Keratinocyte (primary cell): Measurements from ENCODE around the gene SLC51B. TPM values are rescaled to one million over a fixed set of nuclear protein-coding genes. Genes with fewer than 3 reads are reported as not detected.

Source experiments
- DNase-seq: peaks from one replicate; pipeline ENCODE4 v3.0.0-alpha.2; 2011; ENCODE audit warnings: low read depth, missing footprints, low spot score
- FAIRE-seq: peaks from 2 replicates; lab custom pipeline; 2011; peaks lifted over from hg19 to GRCh38; lab: Jason Lieb, UNC
- H2AFZ ChIP-seq: 2 replicates; pipeline ENCODE4 v1.6.0; 2012; ENCODE audit warnings: low read length, control low read depth, inconsistent platforms; ENCODE audit not compliant: control insufficient read depth
- H3K27ac ChIP-seq: 2 replicates; pipeline ENCODE4 v1.5.1; 2011; ENCODE audit warnings: low read length; ENCODE audit not compliant: control insufficient read depth, insufficient read depth
- H3K27me3 ChIP-seq: 3 replicates; pipeline ENCODE4 v1.6.0; 2011; ENCODE audit warnings: low read length; ENCODE audit not compliant: control insufficient read depth, insufficient read depth; ENCODE audit errors: extremely low read depth
- H3K36me3 ChIP-seq, 2 experiments: 2 replicates in 1 of 2; 3 replicates in 1 of 2; pipeline ENCODE4 v1.5.1; 2011; ENCODE audit warnings: low read length in 2 of 2, mild to moderate bottlenecking in 1 of 2; ENCODE audit not compliant: control insufficient read depth in 2 of 2, insufficient read depth in 2 of 2; ENCODE audit errors: extremely low read depth in 1 of 2
- H3K4me1 ChIP-seq: 3 replicates; pipeline ENCODE4 v1.5.1; 2011; ENCODE audit warnings: low read length; ENCODE audit not compliant: control insufficient read depth, insufficient read depth; ENCODE audit errors: extremely low read depth
- H3K4me2 ChIP-seq: 3 replicates; pipeline ENCODE4 v1.6.0; 2011; ENCODE audit warnings: low read depth, low read length; ENCODE audit not compliant: control insufficient read depth, insufficient read depth; ENCODE audit errors: extremely low read depth
- H3K4me3 ChIP-seq, 3 experiments: fragments of 200-600 bp in 1 of 3; sonication (generic) in 1 of 3; 2 replicates in 2 of 3; 3 replicates in 1 of 3; pipeline ENCODE4 v1.5.1; 2011 to 2016; ENCODE audit warnings: low read length in 3 of 3, mild to moderate bottlenecking in 3 of 3, control low read depth in 2 of 3, inconsistent platforms in 1 of 3, low read depth in 1 of 3, mixed read lengths in 1 of 3, mixed run types in 1 of 3, moderate library complexity in 1 of 3; ENCODE audit not compliant: control insufficient read depth in 2 of 3, insufficient read depth in 2 of 3; ENCODE audit errors: extremely low read depth in 1 of 3
- H3K79me2 ChIP-seq: 2 replicates; pipeline ENCODE4 v1.6.0; 2012; ENCODE audit warnings: low read length; ENCODE audit not compliant: control insufficient read depth, insufficient read depth
- H3K9ac ChIP-seq: 3 replicates; pipeline ENCODE4 v1.6.0; 2011; ENCODE audit warnings: low read length; ENCODE audit not compliant: control insufficient read depth, insufficient read depth; ENCODE audit errors: extremely low read depth
- H3K9me1 ChIP-seq: 3 replicates; pipeline ENCODE4 v1.6.0; 2011; ENCODE audit warnings: low read length; ENCODE audit not compliant: control insufficient read depth, insufficient read depth; ENCODE audit errors: extremely low read depth
- H3K9me3 ChIP-seq: 2 replicates; pipeline ENCODE4 v1.5.1; 2012; ENCODE audit warnings: low read depth, low read length; ENCODE audit not compliant: control insufficient read depth
- H4K20me1 ChIP-seq: 3 replicates; pipeline ENCODE4 v1.6.0; 2011; ENCODE audit warnings: low read length; ENCODE audit not compliant: control insufficient read depth, insufficient read depth; ENCODE audit errors: extremely low read depth
- EZH2 ChIP-seq: IDR thresholded peaks from one replicate; pipeline ENCODE4 v1.6.1; 2012; ENCODE audit warnings: inconsistent platforms, mild to moderate bottlenecking, low read length, moderate library complexity
- dilution Hi-C: fragments of 300-500 bp; cut with MboI; formaldehyde crosslinking; loops from one replicate; pipeline ENCODE4 v1.7.0; 2020; ENCODE audit warnings: low sequenced_read_pairs; ENCODE audit not compliant: extremely low pct_ligation_motif_present
- polyA plus RNA-seq, 5 experiments: library from polyadenylated mRNA; depleted of rRNA in 3 of 5; stranded (reverse) in 3 of 5; stranded (forward) in 1 of 5; unstranded in 1 of 5; fragments of >200 nt; gene quantifications; 1 replicate in 1 of 5; 2 replicates in 3 of 5; 3 replicates in 1 of 5; pipeline versions ENCODE4 v1.2.1 to v1.2.3, GENCODE V29; 2011 to 2012; ENCODE audit warnings: missing spikeins in 2 of 5, low read depth in 1 of 5, low replicate concordance in 1 of 5
- TF ChIP-seq, protein P1 (sequence below), 3 experiments: IDR thresholded peaks in 1 of 3; conservative IDR thresholded peaks in 1 of 3; optimal IDR thresholded peaks in 1 of 3; 2 replicates in 2 of 3; 3 replicates in 1 of 3; pipeline versions ENCODE3 to v1.5.1; 2011; ENCODE audit warnings: low read length in 3 of 3, mild to moderate bottlenecking in 3 of 3, moderate library complexity in 2 of 3, control low read depth in 1 of 3, inconsistent platforms in 1 of 3; ENCODE audit not compliant: insufficient read depth in 2 of 3; ENCODE audit errors: extremely low read depth in 1 of 3

SLC51B gene
- polyA plus RNA-seq, 1 donor (not counting 4 experiments of a cell fraction or from before 2014, with no cell fraction given): not detected

GRCh38 chr15:65100442-65100841 is 55.3 kb downstream of the SLC51B start:
- TF ChIP-seq EZH2: no peak
- TF ChIP-seq, protein P1, sequence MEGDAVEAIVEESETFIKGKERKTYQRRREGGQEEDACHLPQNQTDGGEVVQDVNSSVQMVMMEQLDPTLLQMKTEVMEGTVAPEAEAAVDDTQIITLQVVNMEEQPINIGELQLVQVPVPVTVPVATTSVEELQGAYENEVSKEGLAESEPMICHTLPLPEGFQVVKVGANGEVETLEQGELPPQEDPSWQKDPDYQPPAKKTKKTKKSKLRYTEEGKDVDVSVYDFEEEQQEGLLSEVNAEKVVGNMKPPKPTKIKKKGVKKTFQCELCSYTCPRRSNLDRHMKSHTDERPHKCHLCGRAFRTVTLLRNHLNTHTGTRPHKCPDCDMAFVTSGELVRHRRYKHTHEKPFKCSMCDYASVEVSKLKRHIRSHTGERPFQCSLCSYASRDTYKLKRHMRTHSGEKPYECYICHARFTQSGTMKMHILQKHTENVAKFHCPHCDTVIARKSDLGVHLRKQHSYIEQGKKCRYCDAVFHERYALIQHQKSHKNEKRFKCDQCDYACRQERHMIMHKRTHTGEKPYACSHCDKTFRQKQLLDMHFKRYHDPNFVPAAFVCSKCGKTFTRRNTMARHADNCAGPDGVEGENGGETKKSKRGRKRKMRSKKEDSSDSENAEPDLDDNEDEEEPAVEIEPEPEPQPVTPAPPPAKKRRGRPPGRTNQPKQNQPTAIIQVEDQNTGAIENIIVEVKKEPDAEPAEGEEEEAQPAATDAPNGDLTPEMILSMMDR (optimal IDR thresholded peaks at IDR 0.05 in 1 of 3, IDR thresholded peaks at IDR 0.05 in 1 of 3, conservative IDR thresholded peaks at IDR 0.05 in 1 of 3; ENCODE audit: extremely low read depth in 1 of 3, insufficient read depth in 2 of 3, low read length in 3 of 3): no peak
- H2AFZ ChIP-seq: no peak overlapping the region
- no peaks in the 10 kb centered on the region for H4K20me1 ChIP-seq
- H3K36me3 ChIP-seq: peaks cover 12 to 25% of the 10 kb centered on the region in 2 experiments
- H3K27me3 ChIP-seq: no peaks in the 10 kb centered on the region
- no peaks in the 10 kb centered on the region for H3K9me3 ChIP-seq
- no peaks in the 10 kb centered on the region for H3K9me1 ChIP-seq
- DNase-seq (no peak), FAIRE-seq (no peak)
- no peak overlapping the region for H3K27ac ChIP-seq
- no peak overlapping the region for H3K4me2 ChIP-seq
- H3K4me1 ChIP-seq: no peaks in the 10 kb centered on the region
- no peaks in the 10 kb centered on the region for H3K79me2 ChIP-seq
- H3K9ac ChIP-seq: no peak overlapping the region
- no peak overlapping the region for H3K4me3 ChIP-seq
- dilution Hi-C loops: no loop called here

GRCh38 chr15:65101411-65101890 is 56.3 kb downstream of the SLC51B start:
- H3K27me3 ChIP-seq: no peaks in the 10 kb centered on the region
- no peaks in the 10 kb centered on the region for H4K20me1 ChIP-seq
- no peaks in the 10 kb centered on the region for H3K9me3 ChIP-seq
- H3K4me1 ChIP-seq: no peaks in the 10 kb centered on the region
- no peak overlapping the region for H3K9ac ChIP-seq
- no peaks in the 10 kb centered on the region for H3K9me1 ChIP-seq
- no peak overlapping the region for H3K27ac ChIP-seq
- H3K4me3 ChIP-seq: no peak overlapping the region
- no peak overlapping the region for H2AFZ ChIP-seq
- peak; percentile 78 for FAIRE-seq
- H3K4me2 ChIP-seq: no peak overlapping the region
- no peak for TF ChIP-seq EZH2
- TF ChIP-seq, protein P1 (optimal IDR thresholded peaks at IDR 0.05 in 1 of 3, IDR thresholded peaks at IDR 0.05 in 1 of 3, conservative IDR thresholded peaks at IDR 0.05 in 1 of 3; ENCODE audit: extremely low read depth in 1 of 3, insufficient read depth in 2 of 3, low read length in 3 of 3): peak; percentile 78 to 91 (median 89)
- DNase-seq: no peak
- peaks cover 15 to 25% of the 10 kb centered on the region in 2 experiments for H3K36me3 ChIP-seq
- no peaks in the 10 kb centered on the region for H3K79me2 ChIP-seq
- dilution Hi-C loops: no loop called here
